Prostate gland (tissue), 2 donors: ENCODE measurements around the gene ACE. TPM values are rescaled to one million over a fixed set of nuclear protein-coding genes. Genes with fewer than 3 reads are reported as not detected.

Source experiments
- DNase-seq: peaks from one replicate; pipeline ENCODE4 v3.0.0-alpha.2; 2019; ENCODE audit warnings: low spot score
- H3K27ac ChIP-seq, 2 donors: fragments of 200-600 bp; sonication (generic); 2 replicates each; pipeline ENCODE4 v1.5.1; 2017 to 2019
- H3K27me3 ChIP-seq: fragments of 200-600 bp; sonication (generic); replicated peaks from 2 replicates; pipeline ENCODE4 v1.5.1; 2019; ENCODE audit not compliant: insufficient read depth
- H3K36me3 ChIP-seq, 2 donors: fragments of 200-600 bp; sonication (generic); 1 replicate in 1 of 2; 2 replicates in 1 of 2; pipeline versions ENCODE4 v1.5.1 to v1.8.1; 2017 to 2019
- H3K4me1 ChIP-seq: fragments of 200-600 bp; sonication (generic); replicated peaks from 2 replicates; pipeline ENCODE4 v1.5.1; 2019
- H3K4me3 ChIP-seq, 2 donors: fragments of 200-600 bp; sonication (generic); 2 replicates each; pipeline ENCODE4 v1.5.1; 2017 to 2019
- H3K9me3 ChIP-seq: fragments of 200-600 bp; sonication (generic); 2 replicates; pipeline ENCODE4 v1.5.1; 2017
- POLR2A ChIP-seq: fragments of 450-650 bp; IDR thresholded peaks from one replicate; pipeline ENCODE4 v1.6.1; 2016; ENCODE audit warnings: antibody characterized with exemption, mild to moderate bottlenecking
- POLR2AphosphoS5 ChIP-seq: sonication (generic); formaldehyde crosslinking; IDR thresholded peaks from one replicate; pipeline ENCODE4 v1.6.1; 2017; ENCODE audit warnings: antibody characterized with exemption
- WGBS: methylation state at CpG from one replicate; pipeline ENCODE4 v1.1.5; 2018; 5-methylcytosine and 5-hydroxymethylcytosine counted together
- intact Hi-C: fragments of 100-400 bp; cut with DNase I; formaldehyde crosslinking; loops from one replicate; pipeline ENCODE4 v1.14.2; 2022
- total RNA-seq, 2 donors: library from RNA; depleted of rRNA; stranded (reverse); fragments of >200 nt; gene quantifications; one replicate each; pipeline ENCODE4 v1.1.0, GENCODE V29; 2016
- TF ChIP-seq, protein P1 (sequence below), 4 experiments: fragments of 200-600 bp in 2 of 4; fragments of 450-650 bp in 2 of 4; sonication (generic) in 2 of 4; IDR thresholded peaks; 1 replicate in 3 of 4; 2 replicates in 1 of 4; pipeline ENCODE4 v1.5.1; 2016 to 2019; ENCODE audit warnings: antibody characterized with exemption in 4 of 4, mild to moderate bottlenecking in 2 of 4, moderate library complexity in 2 of 4

Gene ACE
- total RNA-seq, 2 donors from 2014 or later, result 42.8 to 54.6 TPM

DNA sequence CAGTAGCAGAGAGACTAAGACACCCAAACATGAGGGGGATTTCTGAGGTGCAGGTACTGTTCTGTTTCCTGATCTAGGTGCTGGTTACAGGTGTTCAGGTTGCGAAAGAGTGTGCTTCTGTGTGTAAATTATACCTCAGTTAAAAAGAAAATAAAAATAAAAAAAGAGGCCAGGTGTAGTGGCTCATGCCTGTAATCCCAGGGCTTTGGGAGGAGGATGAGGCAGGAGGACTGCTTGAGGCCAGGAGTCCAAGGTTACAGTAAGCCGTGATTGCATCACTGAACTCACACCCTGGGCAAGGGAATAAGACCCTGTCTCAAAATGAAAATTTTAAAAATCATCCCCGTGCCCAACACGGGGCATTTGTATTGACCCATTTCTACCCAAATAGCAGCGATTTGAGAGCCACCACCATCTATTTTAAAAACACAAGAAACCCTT, 70.2 kb downstream of the ACE start:
- H3K4me3 ChIP-seq, result no peak overlapping the region
- no peak overlapping the region for H3K27ac ChIP-seq
- TF ChIP-seq POLR2AphosphoS5, result no peak
- TF ChIP-seq, protein P1, sequence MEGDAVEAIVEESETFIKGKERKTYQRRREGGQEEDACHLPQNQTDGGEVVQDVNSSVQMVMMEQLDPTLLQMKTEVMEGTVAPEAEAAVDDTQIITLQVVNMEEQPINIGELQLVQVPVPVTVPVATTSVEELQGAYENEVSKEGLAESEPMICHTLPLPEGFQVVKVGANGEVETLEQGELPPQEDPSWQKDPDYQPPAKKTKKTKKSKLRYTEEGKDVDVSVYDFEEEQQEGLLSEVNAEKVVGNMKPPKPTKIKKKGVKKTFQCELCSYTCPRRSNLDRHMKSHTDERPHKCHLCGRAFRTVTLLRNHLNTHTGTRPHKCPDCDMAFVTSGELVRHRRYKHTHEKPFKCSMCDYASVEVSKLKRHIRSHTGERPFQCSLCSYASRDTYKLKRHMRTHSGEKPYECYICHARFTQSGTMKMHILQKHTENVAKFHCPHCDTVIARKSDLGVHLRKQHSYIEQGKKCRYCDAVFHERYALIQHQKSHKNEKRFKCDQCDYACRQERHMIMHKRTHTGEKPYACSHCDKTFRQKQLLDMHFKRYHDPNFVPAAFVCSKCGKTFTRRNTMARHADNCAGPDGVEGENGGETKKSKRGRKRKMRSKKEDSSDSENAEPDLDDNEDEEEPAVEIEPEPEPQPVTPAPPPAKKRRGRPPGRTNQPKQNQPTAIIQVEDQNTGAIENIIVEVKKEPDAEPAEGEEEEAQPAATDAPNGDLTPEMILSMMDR (IDR thresholded peaks at IDR 0.05), result no peak
- TF ChIP-seq POLR2A, result no peak
- no peaks in the 10 kb centered on the region for H3K27me3 ChIP-seq
- H3K9me3 ChIP-seq, result no peaks in the 10 kb centered on the region
- WGBS, result 61% methylated on average over 5 of the region's 5 CpGs
- no peaks in the 10 kb centered on the region for H3K36me3 ChIP-seq
- no peak for DNase-seq
- intact Hi-C loops, result no loop called here
- H3K4me1 ChIP-seq, result no peaks in the 10 kb centered on the region

Other genes starting within 250 kb of the ACE start
- 100 to 1,000 TPM in 1 of 2 donors, 10 to 100 TPM in 1; 76.9 to 170 TPM for gene CYB561, start 30.8 kb upstream of the ACE start, total RNA-seq
- 10 to 100 TPM in 1 of 2 donors, 1 to 10 TPM in 1; 8.1 to 22.4 TPM for gene KCNH6, start 46.3 kb downstream of the ACE start, total RNA-seq
- gene DCAF7, start 73.4 kb downstream of the ACE start, total RNA-seq, result 10 to 100 TPM; 48.9 to 68.6 TPM
- gene TACO1, start 123.8 kb downstream of the ACE start, total RNA-seq, result 10 to 100 TPM; 12.8 to 17.4 TPM
- gene MAP3K3, start 145.4 kb downstream of the ACE start, total RNA-seq, result 10 to 100 TPM; 44.0 to 72.0 TPM
- 10 to 100 TPM; 29.9 to 51.9 TPM for gene LIMD2, start 223.1 kb downstream of the ACE start, total RNA-seq